SU-DHL-6 (cell line): ENCODE data around the gene DNAJC13.

Experiments used
- H2AFZ ChIP-seq: fragments of 200-600 bp; sonication (generic); 2 replicates; pipeline ENCODE4 v1.6.1; 2014; ENCODE audit warnings: low read depth, mild to moderate bottlenecking, moderate library complexity, mixed read lengths, antibody characterized with exemption, low read length; ENCODE audit not compliant: severe bottlenecking
- H3F3A ChIP-seq: fragments of 200-600 bp; shearing (Covaris generic); 2 replicates; pipeline ENCODE4 v1.6.0; 2016; ENCODE audit warnings: antibody characterized with exemption, mild to moderate bottlenecking; ENCODE audit not compliant: insufficient read depth
- H3K27ac ChIP-seq: fragments of 200-600 bp; sonication (generic); 2 replicates; pipeline ENCODE4 v1.5.1; 2016; ENCODE audit warnings: low read depth, mild to moderate bottlenecking, low read length, moderate library complexity, mixed read lengths
- H3K27me3 ChIP-seq: fragments of 200-600 bp; sonication (generic), shearing (Covaris generic); 2 replicates; pipeline ENCODE4 v1.6.0; 2014; ENCODE audit warnings: mild to moderate bottlenecking, low read length
- H3K36me3 ChIP-seq: fragments of 200-600 bp; sonication (generic); 2 replicates; pipeline ENCODE4 v1.6.1; 2014; ENCODE audit warnings: mild to moderate bottlenecking, low read length, mixed read lengths
- H3K4me2 ChIP-seq: fragments of 300-600, 200-600 bp; shearing (Covaris generic), sonication (generic); 2 replicates; pipeline ENCODE4 v1.6.0; 2014; ENCODE audit warnings: low read length, low read depth, mild to moderate bottlenecking; ENCODE audit not compliant: poor library complexity, severe bottlenecking
- H3K4me3 ChIP-seq: fragments of 200-600 bp; sonication (generic); 2 replicates; pipeline ENCODE4 v1.5.1; 2014; ENCODE audit warnings: antibody characterized with exemption, low read length, mild to moderate bottlenecking, mixed read lengths; ENCODE audit not compliant: insufficient read depth, poor library complexity, severe bottlenecking
- H3K79me2 ChIP-seq: fragments of 200-600 bp; sonication (generic); 2 replicates; pipeline ENCODE4 v1.6.1; 2014; ENCODE audit warnings: mild to moderate bottlenecking, low read length, moderate library complexity; ENCODE audit not compliant: insufficient read depth
- H3K9ac ChIP-seq: fragments of 200-600 bp; sonication (generic); 2 replicates; pipeline ENCODE4 v1.7.0; 2014; ENCODE audit warnings: mild to moderate bottlenecking, low read length
- H3K9me2 ChIP-seq: fragments of 200-600 bp; sonication (generic); replicated peaks from 2 replicates; pipeline ENCODE4 v1.6.1; 2014; ENCODE audit warnings: low read length; ENCODE audit not compliant: insufficient read depth
- H3K9me3 ChIP-seq: fragments of 200-600 bp; sonication (generic); 2 replicates; pipeline ENCODE4 v1.6.1; 2014; ENCODE audit warnings: low read length, mixed read lengths; ENCODE audit not compliant: insufficient read depth
- H4K20me1 ChIP-seq: fragments of 200-600 bp; sonication (generic); 2 replicates; pipeline ENCODE4 v1.6.1; 2014; ENCODE audit warnings: low read depth, mild to moderate bottlenecking, antibody characterized with exemption, low read length, moderate library complexity, mixed read lengths
- CTCF ChIP-seq: fragments of 200-600 bp; sonication (generic); IDR thresholded peaks from one replicate; pipeline ENCODE4 v1.5.1; 2017; ENCODE audit warnings: antibody characterized with exemption, mild to moderate bottlenecking, low read length, moderate library complexity; ENCODE audit not compliant: insufficient read depth, poor library complexity, severe bottlenecking
- EZH2phosphoT487 ChIP-seq: fragments of 200-600 bp; sonication (generic), shearing (Covaris generic); conservative IDR thresholded peaks from 2 replicates; pipeline ENCODE4 v1.6.1; 2018; ENCODE audit warnings: mild to moderate bottlenecking, antibody characterized with exemption, low read length, moderate library complexity, mixed read lengths

The DNAJC13 gene

GRCh38 chr3:132573797-132574211, 156.5 kb downstream of the DNAJC13 start:
- no peak overlapping the region for H3K27ac ChIP-seq
- no peaks in the 10 kb centered on the region for H3K9me2 ChIP-seq
- no peaks in the 10 kb centered on the region for H3F3A ChIP-seq
- H3K9ac ChIP-seq: no peak overlapping the region
- no peaks in the 10 kb centered on the region for H3K27me3 ChIP-seq
- no peaks in the 10 kb centered on the region for H3K36me3 ChIP-seq
- no peaks in the 10 kb centered on the region for H3K9me3 ChIP-seq
- no peak overlapping the region for H3K4me3 ChIP-seq
- H4K20me1 ChIP-seq: no peaks in the 10 kb centered on the region
- H3K4me2 ChIP-seq: no peak overlapping the region
- H2AFZ ChIP-seq: no peak overlapping the region
- TF ChIP-seq CTCF (no peak), EZH2phosphoT487 (no peak)
- no peaks in the 10 kb centered on the region for H3K79me2 ChIP-seq

- H3K4me2 ChIP-seq: no peak overlapping the region
Observed at GRCh38 chr3:132587401-132587800, 170.1 kb downstream of the DNAJC13 start.

More at GRCh38 chr3:132587401-132587800, 170.1 kb downstream of the DNAJC13 start:
- no peaks in the 10 kb centered on the region for H3K36me3 ChIP-seq
- no peak for TF ChIP-seq CTCF
- TF ChIP-seq EZH2phosphoT487: no peak
- no peaks in the 10 kb centered on the region for H3K79me2 ChIP-seq
- H3K9me2 ChIP-seq: no peaks in the 10 kb centered on the region
- H3K27ac ChIP-seq: no peak overlapping the region
- H3F3A ChIP-seq: no peaks in the 10 kb centered on the region
- H3K4me3 ChIP-seq: no peak overlapping the region
- H4K20me1 ChIP-seq: no peaks in the 10 kb centered on the region
- no peak overlapping the region for H2AFZ ChIP-seq
- no peaks in the 10 kb centered on the region for H3K27me3 ChIP-seq
- H3K9me3 ChIP-seq: no peaks in the 10 kb centered on the region
- no peak overlapping the region for H3K9ac ChIP-seq
